NCI-H1694 treated with DMSO at 0.1 percent for 48 hours (cell line): Measurements from ENCODE around the gene MBOAT7.
"Not testable (repeated sequence)": the region's sequence is repeated elsewhere in the genome, so short reads cannot be mapped to it uniquely, and the experiment has no call there.

ENCODE experiments used
- DNase-seq: peaks from one replicate; lab custom pipeline; 2025; lab: John Stamatoyannopoulos, UW

Gene MBOAT7

GRCh38 chr19:54189145-54189734, at the start of gene MBOAT7:
MBOAT7 (minus strand) TSS chr19:54189580; CDS start chr19:54188508, 1,072 bp downstream.
- DNase-seq, result no peak

GRCh38 chr19:54233941-54234340, 44.6 kb upstream of the MBOAT7 start:
- no peak for DNase-seq

- peak; percentile 38 for DNase-seq
Observed at GRCh38 chr19:54231077-54231931, 41.9 kb upstream of the MBOAT7 start.

GRCh38 chr19:54230031-54230430, 40.7 kb upstream of the MBOAT7 start:
- no peak for DNase-seq

- no peak for DNase-seq
Observed at GRCh38 chr19:54229146-54229545, 39.8 kb upstream of the MBOAT7 start.

- not testable (repeated sequence) for DNase-seq
Observed at GRCh38 chr19:54224619-54225018, 35.2 kb upstream of the MBOAT7 start.

GRCh38 chr19:54223937-54224281, 34.5 kb upstream of the MBOAT7 start:
- not testable (repeated sequence) for DNase-seq

GRCh38 chr19:54223277-54223936, 34.0 kb upstream of the MBOAT7 start:
- DNase-seq, result not testable (repeated sequence)

GRCh38 chr19:54222474-54223276, 33.3 kb upstream of the MBOAT7 start, which contains the start of gene LILRB3:
LILRB3 (minus strand) TSS chr19:54223007; CDS start chr19:54222976, 31 bp downstream.
- DNase-seq, result not testable (repeated sequence)

GRCh38 chr19:54221947-54222346, 32.6 kb upstream of the MBOAT7 start:
- DNase-seq, result not testable (repeated sequence)

- DNase-seq, result not testable (repeated sequence)
Observed at GRCh38 chr19:54219702-54220101, 30.3 kb upstream of the MBOAT7 start.

GRCh38 chr19:54218960-54219661, 29.7 kb upstream of the MBOAT7 start:
- DNase-seq, result no peak

GRCh38 chr19:54218259-54218658, 28.9 kb upstream of the MBOAT7 start:
- DNase-seq, result no peak

GRCh38 chr19:54217517-54218247, 28.3 kb upstream of the MBOAT7 start:
- DNase-seq, result not testable (repeated sequence)

GRCh38 chr19:54216869-54217268, 27.5 kb upstream of the MBOAT7 start:
- no peak for DNase-seq

- DNase-seq, result not testable (repeated sequence)
Observed at GRCh38 chr19:54214734-54215133, 25.4 kb upstream of the MBOAT7 start.

GRCh38 chr19:54214217-54214616, 24.8 kb upstream of the MBOAT7 start:
- DNase-seq, result not testable (repeated sequence)

GRCh38 chr19:54211235-54211634, 21.9 kb upstream of the MBOAT7 start:
- DNase-seq, result no peak

- DNase-seq, result peak; percentile 34
Observed at GRCh38 chr19:54209811-54210494, 20.6 kb upstream of the MBOAT7 start.
